HG03139 (cell line): ENCODE data around the gene SMAP1.

Source experiments
- ATAC-seq: cut with Tn5 transposase; IDR thresholded peaks from one replicate; pipeline ENCODE4 v1.9.1; 2021; ENCODE audit not compliant: unreplicated experiment

The SMAP1 gene

DNA sequence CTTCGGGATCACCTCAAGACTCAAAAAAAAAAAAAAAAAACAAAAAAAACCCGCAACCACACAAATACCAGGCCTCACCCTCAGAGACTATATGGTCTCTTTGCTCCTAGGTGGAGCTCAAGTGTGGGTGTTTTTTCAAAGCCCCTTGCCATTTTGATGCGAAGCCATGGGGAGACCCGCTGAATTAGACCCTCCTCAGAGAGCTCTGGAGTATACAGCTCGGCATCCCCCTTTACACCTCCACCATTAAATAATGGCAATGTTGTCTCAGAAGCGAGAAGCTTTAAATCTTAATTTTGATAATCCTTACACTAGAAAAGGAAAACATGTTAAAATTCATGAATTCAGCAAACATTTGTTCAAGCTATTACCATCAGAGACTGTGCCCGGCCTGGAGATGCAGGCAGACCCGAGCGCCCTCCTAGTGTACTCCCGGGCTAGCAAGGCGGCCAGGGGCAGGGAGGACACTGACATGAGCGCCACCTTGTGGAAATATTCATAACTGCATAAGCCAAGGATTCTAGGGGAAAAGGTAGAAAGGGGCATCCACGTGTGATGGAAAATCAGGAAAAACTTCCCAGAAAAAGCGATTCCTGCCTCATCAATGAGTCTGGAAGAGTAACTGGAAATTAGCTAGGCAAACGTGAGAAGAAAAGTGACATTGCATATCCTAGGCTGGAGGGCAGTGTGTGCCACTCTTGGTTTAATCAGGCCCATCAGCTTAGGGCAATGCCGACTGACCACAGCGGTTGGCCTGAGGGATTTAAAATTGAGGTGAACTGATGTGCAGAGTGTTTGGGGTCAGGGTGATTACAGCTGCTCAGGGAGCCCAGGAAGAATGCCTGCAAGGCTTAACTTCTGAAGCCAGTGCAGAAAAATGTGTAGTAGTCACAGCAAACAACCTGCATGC, 216.6 kb downstream of the SMAP1 start:
- ATAC-seq: peak; percentile 68

- no peak for ATAC-seq
Observed at GRCh38 chr6:70886071-70886470, 218.4 kb downstream of the SMAP1 start.

DNA sequence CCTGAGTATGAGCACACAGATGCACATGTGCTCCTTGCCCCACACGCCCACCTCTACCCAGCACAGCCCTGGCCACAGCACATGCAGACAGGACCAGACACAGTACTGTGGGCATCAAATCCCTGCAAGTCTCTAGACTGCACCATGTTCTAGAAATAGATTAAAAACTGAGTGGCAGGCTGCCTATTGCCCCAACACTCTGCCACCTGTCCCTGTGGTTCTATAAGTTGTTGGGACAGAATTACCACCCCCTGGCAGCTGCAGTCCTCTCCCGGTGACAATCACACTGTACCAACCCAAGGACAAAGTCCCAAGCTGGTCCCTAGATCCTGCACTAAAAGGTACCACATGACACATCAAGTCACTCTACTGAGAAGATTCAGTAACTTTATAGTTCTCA, 219.0 kb downstream of the SMAP1 start:
- no peak for ATAC-seq

GRCh38 chr6:70889270-70889669, 221.6 kb downstream of the SMAP1 start:
- ATAC-seq: no peak

GRCh38 chr6:70894001-70894400, 226.3 kb downstream of the SMAP1 start:
- no peak for ATAC-seq

DNA sequence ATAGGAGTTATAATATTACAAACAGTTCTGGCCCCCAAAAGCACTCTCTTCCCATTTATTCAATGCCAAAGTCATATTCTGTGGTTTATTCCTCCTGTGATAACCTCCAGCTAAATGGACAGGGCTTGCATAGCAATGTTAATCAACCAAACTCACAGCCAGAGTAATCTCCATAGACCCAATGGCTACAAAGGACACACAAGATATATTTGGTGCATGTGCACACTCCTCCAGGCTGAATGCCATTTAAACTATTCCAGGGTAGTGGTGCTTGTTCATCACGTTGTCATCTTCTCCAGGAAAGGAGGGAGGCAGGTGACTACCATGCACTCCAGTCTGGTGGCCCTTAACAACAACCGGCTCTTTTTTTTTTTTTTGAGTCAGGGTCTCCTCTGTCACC, 232.4 kb downstream of the SMAP1 start:
- no peak for ATAC-seq

- ATAC-seq: no peak
Observed at GRCh38 chr6:70901324-70901723, 233.6 kb downstream of the SMAP1 start.

DNA sequence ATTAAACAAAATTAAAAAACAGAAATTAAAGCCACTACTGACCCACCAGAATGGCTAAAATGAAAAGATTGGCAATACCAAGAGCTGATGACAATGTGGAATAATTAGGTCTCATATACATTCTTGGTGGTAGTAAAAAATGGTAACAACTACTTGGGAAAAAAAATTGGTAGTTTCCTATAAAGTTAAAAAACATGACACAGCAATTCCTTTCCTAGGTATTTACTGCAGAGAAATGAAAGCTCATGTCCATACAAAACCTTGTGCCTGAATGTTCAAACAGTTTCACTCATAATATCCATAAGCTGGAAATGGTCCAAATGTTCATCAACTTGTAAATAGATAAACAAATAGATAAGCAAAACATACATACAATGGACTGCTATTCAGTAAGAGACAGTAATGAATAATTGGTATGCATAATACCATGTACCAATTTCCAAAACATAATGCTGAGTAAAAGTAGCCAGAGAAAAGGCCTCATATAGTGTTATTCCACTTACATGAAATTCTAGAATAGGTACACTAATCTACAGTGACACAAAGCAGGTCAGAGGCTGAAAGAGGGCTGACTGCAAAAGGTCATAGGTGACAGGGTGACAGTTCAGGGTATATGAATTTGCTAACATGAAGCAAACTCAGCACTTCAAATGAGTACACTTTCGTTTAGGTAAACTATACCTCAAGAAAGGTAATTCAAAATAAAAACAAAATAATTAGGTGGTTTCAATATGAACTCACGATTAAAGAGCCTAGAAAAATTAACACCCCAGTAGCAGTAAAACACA, 236.2 kb downstream of the SMAP1 start:
- no peak for ATAC-seq

DNA sequence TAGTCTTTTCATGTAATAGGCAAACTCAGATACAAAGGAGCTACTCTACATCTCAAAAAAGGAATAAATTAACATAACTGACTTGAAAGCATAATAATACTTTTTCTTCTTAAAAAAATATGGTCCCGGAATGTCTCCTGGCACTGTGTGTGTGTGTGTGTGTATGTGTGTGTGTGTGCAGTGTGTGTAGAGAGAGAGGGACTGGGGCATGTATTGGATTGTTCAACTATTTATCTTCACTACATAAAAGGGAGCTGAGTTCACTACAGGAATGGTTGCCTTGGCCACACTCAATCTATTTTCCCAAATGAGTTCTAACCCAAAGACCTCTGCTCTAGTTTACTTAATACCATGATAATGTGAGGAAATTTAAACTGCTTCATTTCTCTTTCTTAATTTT, 238.1 kb downstream of the SMAP1 start:
- ATAC-seq: no peak
